ENCODE data around the gene GM2A.
"Not testable (repeated sequence)": the region's sequence is repeated elsewhere in the genome, so short reads cannot be mapped to it uniquely, and the experiment has no call there.

Gene GM2A

GRCh38 chr5:151225071-151225470 lies 27.9 kb upstream of the GM2A start:
- in situ Hi-C loops (cut with HindIII; ENCODE audit: low pct_ligation_motif_present, low pct_unique_long_range_greater_than_20kb, low sequenced_read_pairs) = no loop called here

GRCh38 chr5:151225475-151225874 lies 27.5 kb upstream of the GM2A start:
- in situ Hi-C loops (cut with HindIII; ENCODE audit: low pct_ligation_motif_present, low pct_unique_long_range_greater_than_20kb, low sequenced_read_pairs) = no loop called here

More at GRCh38 chr5:151225071-151225470, 27.9 kb upstream of the GM2A start:
- DNase-seq = no peak

GRCh38 chr5:151227918-151228447 lies 25.0 kb upstream of the GM2A start:
- DNase-seq = no peak
- in situ Hi-C loops (cut with HindIII; ENCODE audit: low pct_ligation_motif_present, low pct_unique_long_range_greater_than_20kb, low sequenced_read_pairs) = no loop called here

More at GRCh38 chr5:151225475-151225874, 27.5 kb upstream of the GM2A start:
- no peak for DNase-seq

- in situ Hi-C loops (cut with HindIII; ENCODE audit: low pct_ligation_motif_present, low pct_unique_long_range_greater_than_20kb, low sequenced_read_pairs) = no loop called here
- DNase-seq = no peak
Measured at GRCh38 chr5:151228986-151229385, 24.0 kb upstream of the GM2A start.

GRCh38 chr5:151230048-151230680 lies 22.8 kb upstream of the GM2A start:
- in situ Hi-C loops (cut with HindIII; ENCODE audit: low pct_ligation_motif_present, low pct_unique_long_range_greater_than_20kb, low sequenced_read_pairs) = no loop called here
- DNase-seq = no peak

- in situ Hi-C loops (cut with HindIII; ENCODE audit: low pct_ligation_motif_present, low pct_unique_long_range_greater_than_20kb, low sequenced_read_pairs) = no loop called here
- DNase-seq = no peak
Measured at GRCh38 chr5:151231359-151231758, 21.6 kb upstream of the GM2A start.

GRCh38 chr5:151233616-151234085 lies 19.3 kb upstream of the GM2A start:
- no peak for DNase-seq

GRCh38 chr5:151234476-151235238 lies 18.3 kb upstream of the GM2A start:
- in situ Hi-C loops (cut with HindIII; ENCODE audit: low pct_ligation_motif_present, low pct_unique_long_range_greater_than_20kb, low sequenced_read_pairs) = no loop called here
- DNase-seq = no peak

More at GRCh38 chr5:151233616-151234085, 19.3 kb upstream of the GM2A start:
- in situ Hi-C loops (cut with HindIII; ENCODE audit: low pct_ligation_motif_present, low pct_unique_long_range_greater_than_20kb, low sequenced_read_pairs) = no loop called here

- DNase-seq; in situ Hi-C loops (cut with HindIII; ENCODE audit: low pct_ligation_motif_present, low pct_unique_long_range_greater_than_20kb, low sequenced_read_pairs): not testable (repeated sequence)
Measured at GRCh38 chr5:151235239-151235571, 17.8 kb upstream of the GM2A start.

GRCh38 chr5:151236888-151237287 lies 16.1 kb upstream of the GM2A start:
- in situ Hi-C loops (cut with HindIII; ENCODE audit: low pct_ligation_motif_present, low pct_unique_long_range_greater_than_20kb, low sequenced_read_pairs) = no loop called here
- DNase-seq = no peak

- DNase-seq = no peak
- in situ Hi-C loops (cut with HindIII; ENCODE audit: low pct_ligation_motif_present, low pct_unique_long_range_greater_than_20kb, low sequenced_read_pairs) = no loop called here
Measured at GRCh38 chr5:151237685-151238084, 15.3 kb upstream of the GM2A start.

GRCh38 chr5:151238303-151238741 lies 14.7 kb upstream of the GM2A start:
- no peak for DNase-seq
- in situ Hi-C loops (cut with HindIII; ENCODE audit: low pct_ligation_motif_present, low pct_unique_long_range_greater_than_20kb, low sequenced_read_pairs) = no loop called here

GRCh38 chr5:151239237-151239861 lies 13.6 kb upstream of the GM2A start:
- peak; percentile 41 for DNase-seq
- in situ Hi-C loops (cut with HindIII; ENCODE audit: low pct_ligation_motif_present, low pct_unique_long_range_greater_than_20kb, low sequenced_read_pairs) = no loop called here

- in situ Hi-C loops (cut with HindIII; ENCODE audit: low pct_ligation_motif_present, low pct_unique_long_range_greater_than_20kb, low sequenced_read_pairs); DNase-seq: not testable (repeated sequence)
Measured at GRCh38 chr5:151240268-151240835, 12.6 kb upstream of the GM2A start.

GRCh38 chr5:151240924-151241635 lies 11.9 kb upstream of the GM2A start:
- in situ Hi-C loops (cut with HindIII; ENCODE audit: low pct_ligation_motif_present, low pct_unique_long_range_greater_than_20kb, low sequenced_read_pairs) = no loop called here

GRCh38 chr5:151243127-151243526 lies 9.9 kb upstream of the GM2A start:
- DNase-seq = no peak
- in situ Hi-C loops (cut with HindIII; ENCODE audit: low pct_ligation_motif_present, low pct_unique_long_range_greater_than_20kb, low sequenced_read_pairs) = no loop called here

More at GRCh38 chr5:151240924-151241635, 11.9 kb upstream of the GM2A start:
- DNase-seq = no peak

- in situ Hi-C loops (cut with HindIII; ENCODE audit: low pct_ligation_motif_present, low pct_unique_long_range_greater_than_20kb, low sequenced_read_pairs) = no loop called here
- DNase-seq = no peak
Measured at GRCh38 chr5:151243564-151243963, 9.4 kb upstream of the GM2A start.

GRCh38 chr5:151244206-151244605 lies 8.8 kb upstream of the GM2A start:
- in situ Hi-C loops (cut with HindIII; ENCODE audit: low pct_ligation_motif_present, low pct_unique_long_range_greater_than_20kb, low sequenced_read_pairs) = no loop called here
- DNase-seq = no peak

Measured in ACHN (cell line).